Suppressor macrophage treated with lipopolysaccharide for 4 hours (primary cell): ENCODE data around the gene JPH3.

Experiments
- DNase-seq: peaks from one replicate; pipeline ENCODE4 v3.0.0-alpha.2; 2020

Gene JPH3

GRCh38 chr16:87601401-87601981 lies 817 bp upstream of the JPH3 start:
- DNase-seq, result no peak

GRCh38 chr16:87602821-87603683 lies 744 bp downstream of the JPH3 start:
- DNase-seq, result no peak

GRCh38 chr16:87603684-87604633 lies 1.7 kb downstream of the JPH3 start:
- DNase-seq, result no peak

GRCh38 chr16:87604634-87605111 lies 2.4 kb downstream of the JPH3 start:
- DNase-seq, result no peak

GRCh38 chr16:87607223-87607622 lies 4.9 kb downstream of the JPH3 start:
- DNase-seq, result no peak

GRCh38 chr16:87607871-87608270 lies 5.6 kb downstream of the JPH3 start:
- DNase-seq, result no peak

GRCh38 chr16:87608400-87608985 lies 6.2 kb downstream of the JPH3 start:
- peak; percentile 58 for DNase-seq

- DNase-seq, result no peak
Observed at GRCh38 chr16:87610026-87610425, 7.7 kb downstream of the JPH3 start.

GRCh38 chr16:87611456-87611855 lies 9.1 kb downstream of the JPH3 start:
- no peak for DNase-seq

- no peak for DNase-seq
Observed at GRCh38 chr16:87613961-87614360, 11.7 kb downstream of the JPH3 start.

- DNase-seq, result no peak
Observed at GRCh38 chr16:87615621-87616041, 13.3 kb downstream of the JPH3 start.

- no peak for DNase-seq
Observed at GRCh38 chr16:87616556-87616955, 14.2 kb downstream of the JPH3 start.

GRCh38 chr16:87618216-87618615 lies 15.9 kb downstream of the JPH3 start:
- no peak for DNase-seq

GRCh38 chr16:87619360-87620200 lies 17.3 kb downstream of the JPH3 start:
- DNase-seq, result no peak

- no peak for DNase-seq
Observed at GRCh38 chr16:87620201-87620495, 17.8 kb downstream of the JPH3 start.

- DNase-seq, result no peak
Observed at GRCh38 chr16:87621550-87621829, 19.2 kb downstream of the JPH3 start.

GRCh38 chr16:87621976-87622713 lies 19.8 kb downstream of the JPH3 start:
- DNase-seq, result no peak

- no peak for DNase-seq
Observed at GRCh38 chr16:87622756-87623319, 20.5 kb downstream of the JPH3 start.

GRCh38 chr16:87625241-87625797 lies 23.0 kb downstream of the JPH3 start:
- DNase-seq, result no peak

- no peak for DNase-seq
Observed at GRCh38 chr16:87626401-87626800, 24.1 kb downstream of the JPH3 start.

- DNase-seq, result no peak
Observed at GRCh38 chr16:87626905-87627304, 24.6 kb downstream of the JPH3 start.
